Measurements from ENCODE around the gene LTB4R. TPM values are rescaled to one million over a fixed set of nuclear protein-coding genes. Genes with fewer than 3 reads are reported as not detected.
A peak's percentile ranks its signal among the peaks of the same experiment; 100 is the strongest.

LTB4R gene
- total RNA-seq, 1 experiment from 2014 or later, result 10.3 TPM

- Histone ChIP-seq H3K27me3 (ENCODE audit: insufficient read depth, low read depth) (no peaks in the 10 kb centered on the region), H3F3A (ENCODE audit: insufficient read depth, low read depth) (no peaks in the 10 kb centered on the region), H3K9me2 (ENCODE audit: insufficient read depth) (no peaks in the 10 kb centered on the region), H3K4me2 (no peak overlapping the region), H4K20me1 (ENCODE audit: insufficient read depth) (no peaks in the 10 kb centered on the region), H3K27ac (no peak overlapping the region), H3K79me2 (ENCODE audit: low read depth) (no peaks in the 10 kb centered on the region), H3K36me3 (ENCODE audit: low read depth) (no peaks in the 10 kb centered on the region), H3K4me3 (no peak overlapping the region), H2AFZ (no peak overlapping the region), H3K9me3 (ENCODE audit: insufficient read depth, low read depth) (no peaks in the 10 kb centered on the region), H3K4me1 (replicated peaks; ENCODE audit: insufficient read depth) (peaks cover 3% of the 10 kb centered on the region; the same call in 1 of the 2 replicates)
- CTCF ChIA-PET, result interaction anchor here (0.6 to 2.9 kb wide), 5 partner anchors 33 to 110 kb away, joined by 3 to 26 read pairs (median 8); partner anchors contain the start of genes DHRS1, NOP9 and TINF2
- BruUV-seq (replicated peaks), result no TSS peak
- intact Hi-C loops (cut with micrococcal nuclease; ENCODE audit: unreplicated experiment), result loop anchor here (2.0 kb wide), 1 partner anchor 347 kb away; no protein-coding TSS in a partner anchor
- DNase-seq, result no peak
- POLR2A ChIA-PET (ENCODE audit: unreplicated experiment), result interaction anchor here (0.6 to 1.1 kb wide), 2 partner anchors 89 to 100 kb away, joined by 3 to 5 read pairs; no protein-coding TSS in a partner anchor
- TF ChIP-seq CTCF (conservative IDR thresholded peaks at IDR 0.05), result no peak
- no peak for TF ChIP-seq EZH2 (IDR thresholded peaks at IDR 0.05; ENCODE audit: low read depth)
These were observed 20.5 kb downstream of the LTB4R start for GRCh38 chr14:24331731-24332267.

GRCh38 chr14:24332268-24332993 lies 21.1 kb downstream of the LTB4R start:
- BruUV-seq (replicated peaks), result no TSS peak
- no peaks in the 10 kb centered on the region for H3K27me3 ChIP-seq (ENCODE audit: insufficient read depth, low read depth)
- CTCF ChIA-PET, result interaction anchor here (0.6 to 2.9 kb wide), 6 partner anchors 33 to 110 kb away, joined by 3 to 26 read pairs (median 7); partner anchors contain the start of genes DHRS1, NOP9 and TINF2
- intact Hi-C loops (cut with micrococcal nuclease; ENCODE audit: unreplicated experiment), result loop anchor here (2.0 kb wide), 1 partner anchor 346 kb away; no protein-coding TSS in a partner anchor
- TF ChIP-seq CTCF (conservative IDR thresholded peaks at IDR 0.05) (peak; percentile 45; the same call in 1 of the 2 replicates), EZH2 (IDR thresholded peaks at IDR 0.05; ENCODE audit: low read depth) (no peak)
- no peak overlapping the region for H2AFZ ChIP-seq
- no peak overlapping the region for H3K4me2 ChIP-seq
- no peak overlapping the region for H3K27ac ChIP-seq
- no peaks in the 10 kb centered on the region for H4K20me1 ChIP-seq (ENCODE audit: insufficient read depth)
- POLR2A ChIA-PET (ENCODE audit: unreplicated experiment), result interaction anchor here (0.5 to 1.1 kb wide), 3 partner anchors 73 to 99 kb away, joined by 3 to 5 read pairs (median 3); no protein-coding TSS in a partner anchor
- H3K79me2 ChIP-seq (ENCODE audit: low read depth), result no peaks in the 10 kb centered on the region
- no peaks in the 10 kb centered on the region for H3F3A ChIP-seq (ENCODE audit: insufficient read depth, low read depth)
- no peaks in the 10 kb centered on the region for H3K36me3 ChIP-seq (ENCODE audit: low read depth)
- no peak overlapping the region for H3K4me3 ChIP-seq
- H3K9me2 ChIP-seq (ENCODE audit: insufficient read depth), result no peaks in the 10 kb centered on the region
- H3K9me3 ChIP-seq (ENCODE audit: insufficient read depth, low read depth), result no peaks in the 10 kb centered on the region
- peak in 1 of 2 experiments; percentile 53 for DNase-seq
- peaks cover 3% of the 10 kb centered on the region; the same call in 1 of the 2 replicates for H3K4me1 ChIP-seq (replicated peaks; ENCODE audit: insufficient read depth)

- H3K27ac ChIP-seq, result no peak within 1 kb of the TSS
- ChIA-PET POLR2A (ENCODE audit: unreplicated experiment) (no interaction called here), CTCF (interaction anchor here (1.4 to 2.9 kb wide), 2 partner anchors 96 to 97 kb away, joined by 7 to 26 read pairs; partner anchors contain the start of gene KHNYN)
- no peaks in the 10 kb centered on the region for H4K20me1 ChIP-seq (ENCODE audit: insufficient read depth)
- no peak for DNase-seq
- intact Hi-C loops (cut with micrococcal nuclease; ENCODE audit: unreplicated experiment), result loop anchor here (1.0 kb wide), 1 partner anchor 33 kb away; no protein-coding TSS in a partner anchor
- H3F3A ChIP-seq (ENCODE audit: insufficient read depth, low read depth), result no peaks in the 10 kb centered on the region
- no peaks in the 10 kb centered on the region for H3K27me3 ChIP-seq (ENCODE audit: insufficient read depth, low read depth)
- no peaks in the 10 kb centered on the region for H3K9me3 ChIP-seq (ENCODE audit: insufficient read depth, low read depth)
- H3K4me1 ChIP-seq (replicated peaks; ENCODE audit: insufficient read depth), result peaks cover 3% of the 10 kb centered on the region; the same call in 1 of the 2 replicates
- no peak for TF ChIP-seq CTCF (conservative IDR thresholded peaks at IDR 0.05)
- no peak for TF ChIP-seq EZH2 (IDR thresholded peaks at IDR 0.05; ENCODE audit: low read depth)
- H3K4me2 ChIP-seq, result peak within 1 kb of the TSS; percentile 64
- no peaks in the 10 kb centered on the region for H3K9me2 ChIP-seq (ENCODE audit: insufficient read depth)
- H3K4me3 ChIP-seq, result no peak within 1 kb of the TSS
- H2AFZ ChIP-seq, result 0 out of 2 replicates have a peak within 1 kb of the TSS, but pooled peaks have one; percentile 44
- H3K36me3 ChIP-seq (ENCODE audit: low read depth), result no peaks in the 10 kb centered on the region
- no TSS peak for BruUV-seq (replicated peaks)
- no peaks in the 10 kb centered on the region for H3K79me2 ChIP-seq (ENCODE audit: low read depth)
These were observed 23.4 kb downstream of the LTB4R start, which contains the start of gene ADCY4 for GRCh38 chr14:24334431-24335291. TSS of gene ADCY4 (minus strand) at chr14:24335071. CDS start at chr14:24334652, 419 bp downstream.

Data from PC-9 (cell line).